ENCODE data around the gene TSPAN4.

The TSPAN4 gene

DNA sequence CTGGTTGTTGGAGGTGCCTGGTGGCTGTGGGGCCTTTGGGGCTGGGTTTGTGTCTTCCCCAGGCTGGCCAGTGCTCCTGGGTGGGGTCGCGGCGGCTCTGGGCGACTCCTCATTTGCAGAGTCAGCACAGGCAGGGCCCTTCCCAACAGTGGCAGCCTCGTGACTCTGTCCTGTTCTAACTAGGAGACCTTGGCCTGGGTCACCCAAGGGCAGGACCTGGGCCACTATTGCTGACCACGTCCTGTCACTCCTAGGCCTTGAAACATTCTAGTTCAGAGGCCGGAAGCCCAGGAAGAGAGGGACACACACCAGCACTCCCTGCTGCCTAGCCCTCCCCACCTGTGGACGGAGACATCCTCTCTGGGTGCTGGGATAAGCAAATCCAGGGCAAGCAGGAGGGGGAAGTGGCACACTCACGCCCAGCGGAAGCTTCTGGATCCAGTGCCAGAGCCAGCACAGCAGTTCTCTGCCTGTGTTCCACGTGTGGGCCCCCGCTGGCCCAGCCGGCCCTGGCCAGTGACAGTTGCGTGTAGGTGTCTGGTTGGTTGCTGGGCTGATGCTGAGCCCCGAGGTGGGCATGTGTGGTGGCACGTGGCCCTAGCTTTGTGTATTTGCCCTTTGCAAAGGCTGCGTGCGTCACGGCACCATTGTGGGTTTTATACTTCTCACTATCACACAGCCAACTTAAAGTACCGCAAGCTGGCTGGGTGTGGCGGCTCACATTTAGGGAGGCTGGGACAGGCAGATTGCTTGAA is 72.3 kb downstream of the TSPAN4 start:
- DNase-seq, result no peak

Data from activated naive CD4-positive, alpha-beta T cell treated with anti-CD3 and anti-CD28 coated beads, Interleukin-2, amount 50 U/mL, for 16 hours (primary cell).